NB4 (cell line): ENCODE measurements around the gene SIX1.

Experiments
- CTCF ChIP-seq: IDR thresholded peaks from one replicate; pipeline ENCODE4 v1.5.1; 2012; ENCODE audit warnings: low read depth, low read length
- POLR2A ChIP-seq: IDR thresholded peaks from 2 replicates; pipeline ENCODE4 v1.6.1; 2011; ENCODE audit warnings: mild to moderate bottlenecking; ENCODE audit not compliant: insufficient read length; ENCODE audit errors: extremely low read depth

- TF ChIP-seq CTCF, result no peak
- TF ChIP-seq POLR2A, result no peak
These were observed 32.0 kb upstream of the SIX1 start for GRCh38 chr14:60681271-60681670.
